DOHH2 (cell line): ENCODE measurements around the gene WDR59.

Source experiments
- CTCF ChIP-seq: fragments of 200-600 bp; sonication (generic); IDR thresholded peaks from one replicate; pipeline ENCODE4 v1.5.1; 2014; ENCODE audit warnings: antibody characterized with exemption, mild to moderate bottlenecking, low read depth, low read length; ENCODE audit not compliant: poor library complexity, severe bottlenecking
- EZH2phosphoT487 ChIP-seq: fragments of 200-600 bp; sonication (generic); IDR thresholded peaks from 2 replicates; pipeline ENCODE4 v1.6.1; 2017; ENCODE audit warnings: borderline replicate concordance, mild to moderate bottlenecking, antibody characterized with exemption, low read length, moderate library complexity, mixed read lengths

- TF ChIP-seq CTCF (no peak), EZH2phosphoT487 (no peak)
Observed at GRCh38 chr16:75017670-75018525, 33.0 kb upstream of the WDR59 start.
